NCI-H446 (cell line): ENCODE data around the gene SYNGR2.

Experiments
- DNase-seq, 2 experiments: peaks; one replicate each; lab custom pipeline; 2025; lab: John Stamatoyannopoulos, UW

SYNGR2 gene

DNA sequence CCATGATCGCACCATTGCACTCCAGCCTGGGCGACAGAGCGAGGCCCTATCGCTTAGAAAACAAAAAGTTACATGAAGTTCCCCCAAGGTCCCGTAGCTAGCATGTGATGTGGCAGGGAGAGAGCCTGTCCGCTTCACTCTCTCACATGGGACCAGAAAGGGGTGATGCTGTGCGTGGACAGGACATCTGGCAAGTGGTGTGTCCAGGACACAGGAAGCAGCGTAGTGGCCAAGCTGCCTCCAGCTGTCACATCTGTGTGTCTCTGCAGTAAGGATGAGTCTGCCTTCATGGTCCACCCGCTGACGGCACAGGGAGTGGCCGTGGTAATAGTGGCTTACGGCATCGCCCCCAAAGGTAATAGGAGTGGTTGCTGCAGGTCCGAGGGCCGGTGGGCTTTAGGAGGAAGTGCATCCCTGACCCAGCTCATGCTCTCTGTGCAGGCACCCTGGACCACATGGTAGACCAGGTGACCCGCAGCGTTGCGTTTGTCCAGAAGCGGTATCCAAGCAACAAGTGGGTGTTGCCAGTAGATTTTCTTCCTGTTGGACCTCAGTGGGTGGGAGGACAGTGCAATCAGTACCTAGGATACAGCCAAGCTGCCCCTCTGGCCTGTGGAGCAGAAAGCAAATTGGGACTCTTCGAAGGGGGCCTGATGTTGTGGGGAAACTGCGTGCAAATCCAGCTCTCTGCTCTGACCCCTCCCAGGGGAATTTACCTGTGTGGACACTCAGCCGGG, 36.2 kb downstream of the SYNGR2 start:
- no peak for DNase-seq

GRCh38 chr17:78205124-78205775, 36.9 kb downstream of the SYNGR2 start:
- DNase-seq: no peak

DNA sequence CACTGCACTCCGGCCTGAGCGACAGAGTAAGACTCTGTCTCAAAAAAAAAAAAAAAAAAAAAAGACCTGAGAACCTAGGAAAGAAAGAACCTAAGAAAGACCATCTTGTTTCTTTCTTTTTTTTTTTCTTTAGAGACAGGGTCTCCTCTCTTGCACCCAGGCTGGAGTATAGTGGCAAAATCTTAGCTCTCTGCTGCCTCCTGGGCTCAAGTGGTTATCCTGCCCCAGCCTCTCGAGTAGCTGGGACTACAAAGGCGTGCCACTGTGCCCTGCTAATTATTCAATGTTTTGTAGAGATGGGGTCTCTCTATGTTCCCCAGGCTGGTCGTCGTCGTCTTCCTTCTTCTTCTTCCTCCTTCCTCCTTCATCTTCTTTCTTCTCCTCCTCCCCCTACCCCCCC, 37.9 kb downstream of the SYNGR2 start:
- no peak for DNase-seq

DNA sequence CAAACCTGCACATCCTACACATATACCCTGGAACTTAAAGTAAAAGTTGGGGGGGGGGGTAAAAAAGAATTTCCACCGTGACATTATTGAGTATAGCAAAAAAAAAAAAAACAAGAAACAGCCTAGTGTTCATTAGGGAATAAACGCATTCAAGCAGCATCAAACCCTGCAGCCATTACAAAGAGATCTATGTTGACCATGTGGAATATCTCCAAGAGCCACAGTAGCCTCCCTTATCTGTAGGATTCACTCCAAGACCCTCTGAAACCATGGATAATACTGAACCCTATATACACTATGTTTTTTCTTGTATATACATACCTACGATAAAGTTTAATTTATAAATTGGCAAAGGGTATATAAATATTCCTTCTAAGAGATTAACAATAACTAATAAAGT, 40.1 kb downstream of the SYNGR2 start:
- DNase-seq: no peak

DNA sequence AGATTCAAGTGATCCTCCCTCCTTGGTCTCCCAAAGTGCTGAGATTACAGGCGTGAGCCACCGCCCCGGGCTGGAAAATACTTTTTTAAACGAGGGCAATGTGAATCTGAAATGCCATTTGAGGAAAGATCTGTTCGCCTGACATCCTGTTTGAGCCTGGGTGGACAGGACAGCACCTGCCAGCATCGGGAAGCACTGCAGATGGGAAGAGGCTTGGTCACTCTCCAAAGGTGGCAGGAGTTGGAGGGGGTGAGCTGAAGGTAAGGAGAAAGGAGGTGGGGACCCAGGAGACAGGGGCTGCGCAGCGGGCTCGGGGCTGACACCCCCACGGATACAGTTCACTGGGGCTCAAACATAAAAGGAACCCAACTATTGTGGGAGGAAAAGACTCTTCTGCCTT, 41.7 kb downstream of the SYNGR2 start:
- no peak for DNase-seq

GRCh38 chr17:78211032-78211431, 42.7 kb downstream of the SYNGR2 start:
- DNase-seq: no peak

DNA sequence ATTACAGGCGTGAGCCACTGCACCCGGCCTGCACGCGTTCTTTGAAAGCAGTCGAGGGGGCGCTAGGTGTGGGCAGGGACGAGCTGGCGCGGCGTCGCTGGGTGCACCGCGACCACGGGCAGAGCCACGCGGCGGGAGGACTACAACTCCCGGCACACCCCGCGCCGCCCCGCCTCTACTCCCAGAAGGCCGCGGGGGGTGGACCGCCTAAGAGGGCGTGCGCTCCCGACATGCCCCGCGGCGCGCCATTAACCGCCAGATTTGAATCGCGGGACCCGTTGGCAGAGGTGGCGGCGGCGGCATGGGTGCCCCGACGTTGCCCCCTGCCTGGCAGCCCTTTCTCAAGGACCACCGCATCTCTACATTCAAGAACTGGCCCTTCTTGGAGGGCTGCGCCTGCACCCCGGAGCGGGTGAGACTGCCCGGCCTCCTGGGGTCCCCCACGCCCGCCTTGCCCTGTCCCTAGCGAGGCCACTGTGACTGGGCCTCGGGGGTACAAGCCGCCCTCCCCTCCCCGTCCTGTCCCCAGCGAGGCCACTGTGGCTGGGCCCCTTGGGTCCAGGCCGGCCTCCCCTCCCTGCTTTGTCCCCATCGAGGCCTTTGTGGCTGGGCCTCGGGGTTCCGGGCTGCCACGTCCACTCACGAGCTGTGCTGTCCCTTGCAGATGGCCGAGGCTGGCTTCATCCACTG, 45.8 kb downstream of the SYNGR2 start, which contains the start of gene BIRC5:
TSS of gene BIRC5 (plus strand) at position 238 of the 690 bp plus-strand sequence. CDS start at position 302, 64 bp downstream.
- peak; percentile 84 to 95 for DNase-seq

DNA sequence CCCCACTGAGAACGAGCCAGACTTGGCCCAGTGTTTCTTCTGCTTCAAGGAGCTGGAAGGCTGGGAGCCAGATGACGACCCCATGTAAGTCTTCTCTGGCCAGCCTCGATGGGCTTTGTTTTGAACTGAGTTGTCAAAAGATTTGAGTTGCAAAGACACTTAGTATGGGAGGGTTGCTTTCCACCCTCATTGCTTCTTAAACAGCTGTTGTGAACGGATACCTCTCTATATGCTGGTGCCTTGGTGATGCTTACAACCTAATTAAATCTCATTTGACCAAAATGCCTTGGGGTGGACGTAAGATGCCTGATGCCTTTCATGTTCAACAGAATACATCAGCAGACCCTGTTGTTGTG, 46.3 kb downstream of the SYNGR2 start:
- DNase-seq: no peak

- DNase-seq: no peak
Measured at GRCh38 chr17:78219396-78220150, 51.2 kb downstream of the SYNGR2 start.
